HG03460 (cell line): ENCODE data around the gene PCDH15.
"Not testable (repeated sequence)": the region's sequence is repeated elsewhere in the genome, so short reads cannot be mapped to it uniquely, and the experiment has no call there.

Experiments
- ATAC-seq: cut with Tn5 transposase; IDR thresholded peaks from one replicate; pipeline ENCODE4 v1.9.1; 2021; ENCODE audit not compliant: unreplicated experiment

PCDH15 gene

GRCh38 chr10:54002077-54002476 is 799.0 kb downstream of the PCDH15 start:
- no peak for ATAC-seq

GRCh38 chr10:53997953-53998352 is 803.1 kb downstream of the PCDH15 start:
- no peak for ATAC-seq

GRCh38 chr10:53990799-53991238 is 810.2 kb downstream of the PCDH15 start:
- no peak for ATAC-seq

- no peak for ATAC-seq
Measured at GRCh38 chr10:53983431-53983830, 817.6 kb downstream of the PCDH15 start.

- ATAC-seq: no peak
Measured at GRCh38 chr10:53980210-53980609, 820.8 kb downstream of the PCDH15 start.

- no peak for ATAC-seq
Measured at GRCh38 chr10:53978301-53978700, 822.7 kb downstream of the PCDH15 start.

GRCh38 chr10:53977267-53977666 is 823.8 kb downstream of the PCDH15 start:
- no peak for ATAC-seq

- ATAC-seq: no peak
Measured at GRCh38 chr10:53957401-53957800, 843.6 kb downstream of the PCDH15 start.

GRCh38 chr10:53955091-53955490 is 845.9 kb downstream of the PCDH15 start:
- ATAC-seq: no peak

GRCh38 chr10:53952698-53953630 is 848.1 kb downstream of the PCDH15 start:
- no peak for ATAC-seq

- ATAC-seq: no peak
Measured at GRCh38 chr10:53939654-53940053, 861.4 kb downstream of the PCDH15 start.

GRCh38 chr10:53930648-53931047 is 870.4 kb downstream of the PCDH15 start:
- ATAC-seq: no peak

- ATAC-seq: not testable (repeated sequence)
Measured at GRCh38 chr10:53924051-53924700, 876.9 kb downstream of the PCDH15 start.

- no peak for ATAC-seq
Measured at GRCh38 chr10:53918755-53919154, 882.3 kb downstream of the PCDH15 start.

GRCh38 chr10:53909791-53910190 is 891.2 kb downstream of the PCDH15 start:
- no peak for ATAC-seq

- ATAC-seq: no peak
Measured at GRCh38 chr10:53904506-53905241, 896.4 kb downstream of the PCDH15 start.

- ATAC-seq: no peak
Measured at GRCh38 chr10:53903756-53904155, 897.3 kb downstream of the PCDH15 start.

- ATAC-seq: no peak
Measured at GRCh38 chr10:53899463-53900160, 901.4 kb downstream of the PCDH15 start.

GRCh38 chr10:53898532-53898931 is 902.5 kb downstream of the PCDH15 start:
- no peak for ATAC-seq

GRCh38 chr10:53894145-53894544 is 906.9 kb downstream of the PCDH15 start:
- ATAC-seq: no peak

GRCh38 chr10:53893061-53893460 is 908.0 kb downstream of the PCDH15 start:
- no peak for ATAC-seq
